ENCODE data around the gene KMO.

DNA sequence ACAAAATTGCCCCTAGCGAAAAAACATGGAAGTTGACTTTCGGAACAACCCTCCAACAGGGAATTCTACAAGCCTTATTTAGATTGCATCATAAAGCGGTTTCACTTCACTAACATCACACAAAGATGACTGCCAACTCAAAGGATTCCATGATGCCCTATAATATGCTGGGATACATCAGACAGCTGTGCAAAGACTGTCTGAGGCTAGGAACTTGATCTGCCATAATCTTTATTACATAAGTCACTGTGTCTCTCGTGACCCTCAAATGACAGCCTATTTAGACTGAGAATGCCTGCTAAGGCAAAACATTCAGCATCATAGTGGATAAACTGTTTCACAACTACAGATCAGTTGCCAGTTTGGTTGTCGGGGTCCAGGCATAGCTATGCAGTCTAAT, 36.4 kb upstream of the KMO start:
- TF ChIP-seq, protein P1, sequence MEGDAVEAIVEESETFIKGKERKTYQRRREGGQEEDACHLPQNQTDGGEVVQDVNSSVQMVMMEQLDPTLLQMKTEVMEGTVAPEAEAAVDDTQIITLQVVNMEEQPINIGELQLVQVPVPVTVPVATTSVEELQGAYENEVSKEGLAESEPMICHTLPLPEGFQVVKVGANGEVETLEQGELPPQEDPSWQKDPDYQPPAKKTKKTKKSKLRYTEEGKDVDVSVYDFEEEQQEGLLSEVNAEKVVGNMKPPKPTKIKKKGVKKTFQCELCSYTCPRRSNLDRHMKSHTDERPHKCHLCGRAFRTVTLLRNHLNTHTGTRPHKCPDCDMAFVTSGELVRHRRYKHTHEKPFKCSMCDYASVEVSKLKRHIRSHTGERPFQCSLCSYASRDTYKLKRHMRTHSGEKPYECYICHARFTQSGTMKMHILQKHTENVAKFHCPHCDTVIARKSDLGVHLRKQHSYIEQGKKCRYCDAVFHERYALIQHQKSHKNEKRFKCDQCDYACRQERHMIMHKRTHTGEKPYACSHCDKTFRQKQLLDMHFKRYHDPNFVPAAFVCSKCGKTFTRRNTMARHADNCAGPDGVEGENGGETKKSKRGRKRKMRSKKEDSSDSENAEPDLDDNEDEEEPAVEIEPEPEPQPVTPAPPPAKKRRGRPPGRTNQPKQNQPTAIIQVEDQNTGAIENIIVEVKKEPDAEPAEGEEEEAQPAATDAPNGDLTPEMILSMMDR (conservative IDR thresholded peaks at IDR 0.05; ENCODE audit: low read depth, low read length): no peak
- no peak for TF ChIP-seq EZH2phosphoT487 (IDR thresholded peaks at IDR 0.05; ENCODE audit: borderline replicate concordance, low read length)
